Measurements from ENCODE around the gene NELL1. TPM values are rescaled to one million over a fixed set of nuclear protein-coding genes. Genes with fewer than 3 reads are reported as not detected.

Gene NELL1
- total RNA-seq, 6 experiments from 2014 or later = not detected

DNA sequence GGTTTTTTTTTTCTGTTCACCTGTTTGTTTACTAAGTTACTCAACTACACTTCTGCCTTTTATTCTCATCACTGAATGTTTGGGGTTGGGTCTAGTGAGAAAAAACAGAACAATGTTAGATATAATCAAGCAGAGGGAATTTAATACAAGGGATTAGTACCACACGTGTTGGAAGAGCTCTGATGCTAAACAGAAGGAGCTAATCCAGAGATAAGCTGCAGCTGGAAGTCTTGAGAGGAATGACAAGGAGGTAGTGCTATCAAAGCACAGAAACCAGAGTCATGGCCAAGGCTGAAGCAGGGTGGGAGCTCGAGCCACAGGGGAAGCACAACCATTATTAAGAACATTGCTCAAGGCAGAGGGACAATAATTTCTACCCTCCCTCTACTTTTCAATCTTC lies 919.4 kb downstream of the NELL1 start:
- Histone ChIP-seq H3K27ac (no peak overlapping the region), H3K9me3 (no peaks in the 10 kb centered on the region), H3K4me3 (no peak overlapping the region), H3K4me1 (no peaks in the 10 kb centered on the region), H3K36me3 (no peaks in the 10 kb centered on the region), H3K27me3 (no peaks in the 10 kb centered on the region)
- intact Hi-C loops (cut with DNase I) = no loop called here
- TF ChIP-seq, protein P1, sequence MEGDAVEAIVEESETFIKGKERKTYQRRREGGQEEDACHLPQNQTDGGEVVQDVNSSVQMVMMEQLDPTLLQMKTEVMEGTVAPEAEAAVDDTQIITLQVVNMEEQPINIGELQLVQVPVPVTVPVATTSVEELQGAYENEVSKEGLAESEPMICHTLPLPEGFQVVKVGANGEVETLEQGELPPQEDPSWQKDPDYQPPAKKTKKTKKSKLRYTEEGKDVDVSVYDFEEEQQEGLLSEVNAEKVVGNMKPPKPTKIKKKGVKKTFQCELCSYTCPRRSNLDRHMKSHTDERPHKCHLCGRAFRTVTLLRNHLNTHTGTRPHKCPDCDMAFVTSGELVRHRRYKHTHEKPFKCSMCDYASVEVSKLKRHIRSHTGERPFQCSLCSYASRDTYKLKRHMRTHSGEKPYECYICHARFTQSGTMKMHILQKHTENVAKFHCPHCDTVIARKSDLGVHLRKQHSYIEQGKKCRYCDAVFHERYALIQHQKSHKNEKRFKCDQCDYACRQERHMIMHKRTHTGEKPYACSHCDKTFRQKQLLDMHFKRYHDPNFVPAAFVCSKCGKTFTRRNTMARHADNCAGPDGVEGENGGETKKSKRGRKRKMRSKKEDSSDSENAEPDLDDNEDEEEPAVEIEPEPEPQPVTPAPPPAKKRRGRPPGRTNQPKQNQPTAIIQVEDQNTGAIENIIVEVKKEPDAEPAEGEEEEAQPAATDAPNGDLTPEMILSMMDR (IDR thresholded peaks at IDR 0.05) = no peak
- TF ChIP-seq POLR2A (IDR thresholded peaks at IDR 0.05) = no peak
- 13% methylated on average over 2 of the region's 2 CpGs for WGBS (ENCODE audit: insufficient coverage, low coverage, low lambda C conversion rate, missing lambda C conversion rate)
- ATAC-seq = no peak
- DNase-seq = no peak

DNA sequence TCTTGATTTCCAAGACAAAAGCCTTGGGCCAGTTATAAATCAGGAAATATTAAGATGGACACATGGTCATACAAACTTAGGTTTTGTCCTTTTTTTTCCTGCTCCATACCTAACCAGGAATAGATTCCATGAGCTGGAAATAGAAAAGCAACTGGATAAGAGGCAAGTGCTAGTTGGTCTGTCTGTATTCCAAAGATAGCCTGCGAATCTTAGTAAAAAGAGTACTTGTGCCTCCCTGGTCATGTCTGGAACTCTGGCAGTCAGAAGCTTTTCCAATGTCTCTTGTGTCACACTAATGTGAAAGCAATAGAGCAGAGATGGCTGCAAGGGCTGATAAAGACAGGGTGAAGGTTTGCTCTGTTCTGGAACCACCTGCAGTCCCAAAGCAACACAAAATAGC lies 933.3 kb downstream of the NELL1 start:
- intact Hi-C loops (cut with DNase I) = no loop called here
- H3K36me3 ChIP-seq = no peaks in the 10 kb centered on the region
- WGBS (ENCODE audit: insufficient coverage, low coverage, low lambda C conversion rate, missing lambda C conversion rate) = 90% methylated on average over 1 of the region's 1 CpG
- no peak overlapping the region for H3K27ac ChIP-seq
- ATAC-seq (no peak), DNase-seq (no peak)
- H3K9me3 ChIP-seq = no peaks in the 10 kb centered on the region
- TF ChIP-seq, protein P1 (IDR thresholded peaks at IDR 0.05) = no peak
- TF ChIP-seq POLR2A (IDR thresholded peaks at IDR 0.05) = no peak
- H3K4me3 ChIP-seq = no peak overlapping the region
- H3K27me3 ChIP-seq = no peaks in the 10 kb centered on the region
- H3K4me1 ChIP-seq = no peaks in the 10 kb centered on the region

DNA sequence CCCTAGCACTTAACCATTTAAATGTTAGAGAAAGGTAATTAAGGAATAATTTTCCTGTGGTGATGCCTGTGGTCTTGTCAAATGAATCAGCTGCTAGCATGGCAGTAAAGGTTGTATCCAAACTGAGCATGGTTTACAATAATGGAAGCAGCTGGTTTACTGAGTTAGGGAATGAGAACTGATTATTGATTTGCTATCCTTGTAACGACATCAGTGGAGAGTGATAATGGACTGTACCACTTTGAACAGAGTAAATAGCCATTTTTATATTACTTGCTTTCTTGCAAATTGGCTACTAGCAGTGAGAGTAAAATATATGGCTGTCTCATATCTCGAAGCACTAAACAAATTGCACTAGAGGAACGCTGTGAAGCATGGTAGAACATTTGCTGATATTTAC lies 934.5 kb downstream of the NELL1 start:
- Histone ChIP-seq H3K27me3 (no peaks in the 10 kb centered on the region), H3K27ac (no peak overlapping the region), H3K4me3 (no peak overlapping the region), H3K4me1 (no peaks in the 10 kb centered on the region), H3K9me3 (no peaks in the 10 kb centered on the region), H3K36me3 (no peaks in the 10 kb centered on the region)
- 42% methylated on average over 3 of the region's 3 CpGs for WGBS (ENCODE audit: insufficient coverage, low coverage, low lambda C conversion rate, missing lambda C conversion rate)
- ATAC-seq = no peak
- DNase-seq = no peak
- intact Hi-C loops (cut with DNase I) = no loop called here
- TF ChIP-seq POLR2A (IDR thresholded peaks at IDR 0.05) = no peak
- TF ChIP-seq, protein P1 (IDR thresholded peaks at IDR 0.05) = no peak

DNA sequence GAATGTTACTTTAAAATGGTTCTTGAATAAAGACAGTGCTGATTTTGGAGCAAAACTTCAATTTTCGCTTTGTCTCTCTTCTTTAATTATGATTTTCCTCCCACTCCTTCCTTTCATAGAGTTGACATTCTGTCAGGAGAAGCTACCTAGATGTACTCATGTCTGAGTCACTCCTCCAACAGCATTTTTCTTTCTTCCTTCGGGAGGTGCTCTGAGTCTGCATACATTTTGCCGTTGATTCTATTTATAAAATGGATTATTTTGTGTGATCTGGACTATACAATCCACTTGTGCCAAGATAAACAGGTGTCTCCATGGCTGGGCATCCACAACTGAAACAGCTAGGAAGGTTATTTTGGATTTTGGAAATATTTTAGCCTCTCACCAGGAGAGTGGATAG lies 935.2 kb downstream of the NELL1 start:
- Histone ChIP-seq H3K9me3 (no peaks in the 10 kb centered on the region), H3K4me1 (no peaks in the 10 kb centered on the region), H3K36me3 (no peaks in the 10 kb centered on the region), H3K27me3 (no peaks in the 10 kb centered on the region), H3K27ac (no peak overlapping the region), H3K4me3 (no peak overlapping the region)
- TF ChIP-seq, protein P1 (IDR thresholded peaks at IDR 0.05) = no peak
- TF ChIP-seq POLR2A (IDR thresholded peaks at IDR 0.05) = no peak
- 39% methylated on average over 3 of the region's 3 CpGs for WGBS (ENCODE audit: insufficient coverage, low coverage, low lambda C conversion rate, missing lambda C conversion rate)
- DNase-seq = no peak
- ATAC-seq = no peak
- intact Hi-C loops (cut with DNase I) = no loop called here

DNA sequence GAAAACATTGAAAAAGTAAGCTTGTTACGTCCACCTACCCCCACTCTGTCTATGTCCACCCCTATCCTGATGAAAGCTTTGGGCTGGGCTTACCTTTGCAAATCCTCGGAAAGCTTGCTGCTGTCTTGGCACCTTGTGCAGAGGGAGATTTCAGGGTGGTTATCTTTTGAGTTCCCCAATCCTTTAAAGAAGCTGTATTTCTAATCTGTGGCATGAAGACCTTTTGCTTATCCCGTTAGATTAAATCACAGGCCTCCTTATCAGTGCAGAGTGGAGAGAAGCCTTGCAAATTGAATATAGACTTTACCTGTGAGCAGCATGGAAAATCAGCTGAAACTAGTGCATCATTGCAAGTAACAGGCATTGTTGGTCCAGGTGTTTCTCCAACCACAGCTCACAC lies 942.9 kb downstream of the NELL1 start:
- no peak for DNase-seq
- no peak for ATAC-seq
- Histone ChIP-seq H3K4me1 (no peaks in the 10 kb centered on the region), H3K27ac (no peak overlapping the region), H3K36me3 (no peaks in the 10 kb centered on the region), H3K4me3 (no peak overlapping the region), H3K9me3 (no peaks in the 10 kb centered on the region), H3K27me3 (no peaks in the 10 kb centered on the region)
- 7% methylated on average over 3 of the region's 3 CpGs for WGBS (ENCODE audit: insufficient coverage, low coverage, low lambda C conversion rate, missing lambda C conversion rate)
- TF ChIP-seq, protein P1 (IDR thresholded peaks at IDR 0.05) = no peak
- no peak for TF ChIP-seq POLR2A (IDR thresholded peaks at IDR 0.05)
- intact Hi-C loops (cut with DNase I) = no loop called here
